GM23248 (cell line): ENCODE data around the gene CDYL. TPM values are rescaled to one million over a fixed set of nuclear protein-coding genes. Genes with fewer than 3 reads are reported as not detected.

Experiments
- DNase-seq: peaks from one replicate; pipeline ENCODE4 v3.0.0-alpha.2; 2015
- H2AFZ ChIP-seq: fragments of 200-600 bp; sonication (generic); 2 replicates; pipeline ENCODE4 v1.6.1; 2016; ENCODE audit warnings: antibody characterized with exemption
- H3F3A ChIP-seq: fragments of 200-600 bp; sonication (generic); 2 replicates; pipeline ENCODE4 v1.6.1; 2016; ENCODE audit warnings: mild to moderate bottlenecking, antibody characterized with exemption, mixed run types; ENCODE audit not compliant: insufficient read depth
- H3K27ac ChIP-seq: fragments of 200-600 bp; sonication (generic); 2 replicates; pipeline ENCODE4 v1.5.1; 2016; ENCODE audit warnings: mild to moderate bottlenecking
- H3K27me3 ChIP-seq: fragments of 200-600 bp; sonication (generic); replicated peaks from 2 replicates; pipeline ENCODE4 v1.6.1; 2016; ENCODE audit warnings: mild to moderate bottlenecking; ENCODE audit not compliant: insufficient read depth
- H3K36me3 ChIP-seq: fragments of 200-600 bp; sonication (generic); 2 replicates; pipeline ENCODE4 v1.6.1; 2016; ENCODE audit warnings: low read depth, mild to moderate bottlenecking
- H3K4me1 ChIP-seq: fragments of 200-600 bp; sonication (generic); 2 replicates; pipeline ENCODE4 v1.6.1; 2016; ENCODE audit warnings: mild to moderate bottlenecking; ENCODE audit not compliant: insufficient read depth
- H3K4me2 ChIP-seq: fragments of 200-600 bp; sonication (generic); one replicate; pipeline ENCODE4 v1.6.1; 2016; ENCODE audit warnings: mild to moderate bottlenecking; ENCODE audit not compliant: unreplicated experiment
- H3K4me3 ChIP-seq: fragments of 200-600 bp; sonication (generic); 2 replicates; pipeline ENCODE4 v1.5.1; 2016; ENCODE audit warnings: mild to moderate bottlenecking
- H3K79me2 ChIP-seq: fragments of 200-600 bp; sonication (generic); 2 replicates; pipeline ENCODE4 v1.6.1; 2016; ENCODE audit warnings: mild to moderate bottlenecking; ENCODE audit not compliant: insufficient read depth
- H3K9ac ChIP-seq: fragments of 200-600 bp; sonication (generic); 2 replicates; pipeline ENCODE4 v1.6.1; 2016; ENCODE audit warnings: mild to moderate bottlenecking
- H3K9me2 ChIP-seq: fragments of 200-600 bp; sonication (generic); 2 replicates; pipeline ENCODE4 v1.6.1; 2016; ENCODE audit warnings: mixed run types, mild to moderate bottlenecking, moderate library complexity; ENCODE audit not compliant: insufficient read depth
- H3K9me3 ChIP-seq: fragments of 200-600 bp; sonication (generic); one replicate; pipeline ENCODE4 v1.6.1; 2017; ENCODE audit warnings: low read depth
- H4K20me1 ChIP-seq: fragments of 200-600 bp; sonication (generic); 2 replicates; pipeline ENCODE4 v1.6.0; 2016; ENCODE audit not compliant: insufficient read depth
- EZH2 ChIP-seq: fragments of 200-600 bp; sonication (generic); IDR thresholded peaks from 2 replicates; pipeline ENCODE4 v1.6.1; 2018; ENCODE audit warnings: antibody characterized with exemption, mild to moderate bottlenecking; ENCODE audit not compliant: insufficient read depth, poor library complexity, severe bottlenecking
- EZH2phosphoT487 ChIP-seq: fragments of 200-600 bp; sonication (generic); IDR thresholded peaks from 2 replicates; pipeline ENCODE4 v1.6.1; 2018; ENCODE audit warnings: antibody characterized with exemption, moderate library complexity, mild to moderate bottlenecking, low read depth; ENCODE audit not compliant: insufficient read depth
- WGBS, 2 experiments: methylation state at CpG; one replicate each; pipeline ENCODE4 v1.1.6; 2015 to 2017; ENCODE audit warnings: low lambda C conversion rate in 2 of 2, low coverage in 1 of 2; ENCODE audit errors: missing lambda C conversion rate in 2 of 2; 5-methylcytosine and 5-hydroxymethylcytosine counted together
- in situ Hi-C: fragments of 300-500 bp; cut with MboI; formaldehyde crosslinking; loops from 2 replicates; pipeline ENCODE4 v1.15.0; 2020
- polyA plus RNA-seq: library from polyadenylated mRNA; unstranded; fragments of >200 nt; fragmentation: Nextera tagmentation; extraction: Ambion mirVana; gene quantifications from 2 replicates; pipeline ENCODE4 v1.2.1, GENCODE V29; 2016
- total RNA-seq: library from RNA; depleted of rRNA; stranded (reverse); fragments of >200 nt; shearing (Covaris generic); gene quantifications from 2 replicates; pipeline ENCODE4 v1.2.3, GENCODE V29; 2014

Gene CDYL
- total and polyA plus RNA-seq, 2 experiments from 2014 or later = 7.9 to 27.9 TPM

DNA sequence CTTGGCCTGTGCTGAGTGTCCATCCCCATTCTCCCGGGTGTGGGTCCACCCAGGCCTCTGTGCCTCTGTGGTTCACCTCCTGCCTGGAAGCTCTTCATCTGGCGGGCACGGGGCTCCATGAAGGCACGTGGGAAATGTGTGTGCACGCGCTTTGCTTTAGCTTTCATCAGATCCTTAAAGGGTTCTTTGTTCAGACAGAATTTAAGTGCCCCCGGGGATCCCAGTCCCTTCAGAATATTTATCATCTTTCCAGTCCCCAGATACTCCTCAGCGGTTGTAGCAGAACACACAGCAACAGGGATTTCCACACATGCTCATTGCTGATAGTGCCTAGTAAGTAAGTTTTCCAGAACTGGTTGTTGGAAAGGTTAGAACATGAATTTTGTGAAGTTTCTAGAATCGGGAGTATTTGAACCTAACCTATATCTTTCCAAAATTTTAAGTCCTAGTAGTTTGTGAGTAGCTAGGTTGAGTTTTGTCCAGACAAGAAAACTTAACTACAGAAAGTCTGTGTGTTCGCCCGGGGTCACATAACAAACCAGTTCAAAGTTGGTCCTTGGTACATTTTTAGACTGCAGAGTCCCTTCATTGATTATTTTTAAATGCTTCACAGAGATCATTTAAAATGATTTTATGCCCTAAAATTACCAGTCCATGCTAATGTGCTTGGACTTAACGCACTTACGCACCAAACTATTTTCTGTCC is 159.9 kb downstream of the CDYL start:
- H3K4me1 ChIP-seq = peaks cover 17% of the 10 kb centered on the region
- 0 out of 2 replicates have a peak, but pooled peaks cover 3% of the 10 kb centered on the region for H3K36me3 ChIP-seq
- no peak overlapping the region for H3K4me2 ChIP-seq
- H4K20me1 ChIP-seq = no peaks in the 10 kb centered on the region; the same call in 1 of the 2 replicates
- H3K4me3 ChIP-seq = no peak overlapping the region
- TF ChIP-seq EZH2phosphoT487 = no peak
- TF ChIP-seq EZH2 = no peak
- H3K79me2 ChIP-seq = peaks cover 74% of the 10 kb centered on the region
- no peak for DNase-seq
- no peak overlapping the region for H3K27ac ChIP-seq
- H3K9ac ChIP-seq = no peak overlapping the region
- no peaks in the 10 kb centered on the region for H3K27me3 ChIP-seq
- H3K9me3 ChIP-seq = no peaks in the 10 kb centered on the region
- 80 to 84% methylated on average over 13 of the region's 13 CpGs for WGBS, 2 experiments
- H3F3A ChIP-seq = peaks cover 5% of the 10 kb centered on the region; the same call in 1 of the 2 replicates
- no peaks in the 10 kb centered on the region for H3K9me2 ChIP-seq
- no peak overlapping the region for H2AFZ ChIP-seq
- in situ Hi-C loops = loop anchor here (25.0 kb wide), 1 partner anchor 624 kb away; no protein-coding TSS in a partner anchor

DNA sequence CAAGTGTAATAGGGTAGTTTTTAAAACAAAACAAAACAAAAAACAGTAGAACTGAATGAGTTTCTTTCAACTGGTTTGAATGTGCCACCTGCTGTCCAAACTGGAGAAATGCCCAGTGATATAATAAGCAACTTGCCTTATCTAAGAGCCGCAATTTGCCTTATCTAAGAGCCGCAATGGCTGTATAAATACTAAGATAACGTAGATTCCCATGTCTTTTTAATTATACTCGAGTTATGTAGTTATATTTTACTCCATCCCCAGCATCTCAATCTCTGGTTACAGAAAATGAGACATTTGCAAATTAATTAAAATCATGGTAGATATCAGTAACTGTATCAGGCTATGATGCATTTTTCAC is 160.5 kb downstream of the CDYL start:
- Histone ChIP-seq H3K4me1 (peaks cover 19% of the 10 kb centered on the region), H3K27me3 (no peaks in the 10 kb centered on the region), H3K79me2 (peaks cover 69% of the 10 kb centered on the region), H2AFZ (no peak overlapping the region), H3K36me3 (0 out of 2 replicates have a peak, but pooled peaks cover 3% of the 10 kb centered on the region), H3K9ac (no peak overlapping the region), H3K9me3 (no peaks in the 10 kb centered on the region), H3K9me2 (no peaks in the 10 kb centered on the region), H3K4me3 (no peak overlapping the region), H3K4me2 (no peak overlapping the region), H4K20me1 (no peaks in the 10 kb centered on the region; the same call in 1 of the 2 replicates), H3K27ac (no peak overlapping the region), H3F3A (peaks cover 10% of the 10 kb centered on the region)
- TF ChIP-seq EZH2phosphoT487 = no peak
- no peak for TF ChIP-seq EZH2
- DNase-seq = peak; percentile 62
- WGBS, 2 experiments = 84 to 89% methylated on average over 4 of the region's 4 CpGs
- in situ Hi-C loops = loop anchor here (25.0 kb wide), 1 partner anchor 624 kb away; no protein-coding TSS in a partner anchor

DNA sequence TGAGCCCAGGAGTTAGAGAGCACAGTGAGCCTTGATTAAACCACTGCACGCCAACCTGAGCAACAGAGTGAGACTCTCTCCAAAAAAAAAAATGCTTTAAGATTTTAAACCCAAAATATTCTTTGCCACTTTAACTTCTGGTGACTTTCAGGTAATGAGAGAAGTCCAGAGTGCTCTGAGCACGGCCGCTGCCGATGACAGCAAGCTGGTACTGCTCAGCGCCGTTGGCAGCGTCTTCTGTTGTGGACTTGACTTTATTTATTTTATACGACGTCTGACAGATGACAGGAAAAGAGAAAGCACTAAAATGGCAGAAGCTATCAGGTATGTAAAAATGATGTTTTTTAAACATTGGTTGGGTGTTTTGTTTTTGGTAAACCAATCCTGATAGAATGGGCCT is 161.2 kb downstream of the CDYL start:
- 93 to 97% methylated on average over 9 of the region's 9 CpGs for WGBS, 2 experiments
- Histone ChIP-seq H2AFZ (no peak overlapping the region), H3K36me3 (0 out of 2 replicates have a peak, but pooled peaks cover 3% of the 10 kb centered on the region), H3K9me2 (no peaks in the 10 kb centered on the region), H4K20me1 (no peaks in the 10 kb centered on the region; the same call in 1 of the 2 replicates), H3K27me3 (no peaks in the 10 kb centered on the region), H3K9me3 (no peaks in the 10 kb centered on the region), H3K4me3 (no peak overlapping the region), H3K4me2 (no peak overlapping the region), H3K79me2 (peaks cover 61% of the 10 kb centered on the region), H3K27ac (no peak overlapping the region), H3F3A (peaks cover 18% of the 10 kb centered on the region), H3K4me1 (peaks cover 23% of the 10 kb centered on the region), H3K9ac (no peak overlapping the region)
- no peak for DNase-seq
- TF ChIP-seq EZH2phosphoT487 (no peak), EZH2 (no peak)
- in situ Hi-C loops = loop anchor here (25.0 kb wide), 1 partner anchor 625 kb away; no protein-coding TSS in a partner anchor

DNA sequence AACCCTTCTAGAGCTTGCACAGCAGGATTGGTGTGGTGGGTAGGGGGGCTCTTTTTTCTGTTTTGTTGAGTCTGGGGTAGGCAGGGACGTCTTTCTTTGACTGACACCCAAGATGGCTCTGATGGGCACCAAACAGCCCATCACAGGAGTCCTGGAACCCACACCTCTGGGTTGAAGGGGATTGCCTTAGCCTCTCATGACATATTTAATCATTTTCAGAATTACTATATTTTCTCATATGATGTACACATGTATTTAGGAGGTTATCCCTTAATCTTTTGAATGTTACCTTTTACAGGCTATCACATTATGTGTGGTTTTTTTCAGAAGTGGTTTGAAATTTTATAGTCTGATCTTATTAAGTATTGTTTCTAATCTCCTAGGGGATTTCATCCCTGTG is 163.0 kb downstream of the CDYL start:
- peaks cover 49% of the 10 kb centered on the region for H3K79me2 ChIP-seq
- H3K36me3 ChIP-seq = 0 out of 2 replicates have a peak, but pooled peaks cover 3% of the 10 kb centered on the region
- H3K27ac ChIP-seq = no peak overlapping the region
- DNase-seq = no peak
- H3K4me3 ChIP-seq = no peak overlapping the region
- no peaks in the 10 kb centered on the region for H3K9me3 ChIP-seq
- WGBS, 2 experiments = 94 to 100% methylated on average over 1 of the region's 1 CpG
- no peaks in the 10 kb centered on the region for H3K9me2 ChIP-seq
- H3F3A ChIP-seq = peaks cover 36% of the 10 kb centered on the region
- in situ Hi-C loops = loop anchor here (25.0 kb wide), 1 partner anchor 627 kb away; no protein-coding TSS in a partner anchor
- H3K4me1 ChIP-seq = peaks cover 35% of the 10 kb centered on the region
- H3K27me3 ChIP-seq = no peaks in the 10 kb centered on the region
- H4K20me1 ChIP-seq = no peaks in the 10 kb centered on the region; the same call in 1 of the 2 replicates
- no peak overlapping the region for H3K4me2 ChIP-seq
- H2AFZ ChIP-seq = no peak overlapping the region
- no peak for TF ChIP-seq EZH2
- TF ChIP-seq EZH2phosphoT487 = no peak
- H3K9ac ChIP-seq = no peak overlapping the region
